GM12878 (cell line): ENCODE measurements around the gene ELAVL1. TPM values are rescaled to one million over a fixed set of nuclear protein-coding genes. Genes with fewer than 3 reads are reported as not detected.
A peak's percentile ranks its signal among the peaks of the same experiment; 100 is the strongest.

ENCODE experiments used
- ATAC-seq: fragments of 200-7000 bp; cut with Tn5 transposase; 3 replicates; pipeline ENCODE4 v1.9.1; 2020; ENCODE audit warnings: mild to moderate bottlenecking, moderate library complexity
- BruUV-seq: library from RNA; stranded (reverse); fragments of 400-500 nt; replicated peaks from 2 replicates; lab custom pipeline; 2021; lab: Mats Ljungman, UMichigan
- CTCF ChIA-PET: fragments of 300-600 bp; sonication (Branson Sonifier 250); formaldehyde crosslinking; extraction: SDS; loops from one replicate; lab custom pipeline; 2021; ENCODE audit warnings: inconsistent platforms; lab: Yijun Ruan, JAX
- POLR2A ChIA-PET: fragments of 350-600 bp; formaldehyde crosslinking; extraction: SDS; loops from one replicate; lab custom pipeline; 2021; ENCODE audit warnings: inconsistent platforms; lab: Charles Lee
- RAD21 ChIA-PET: fragments of 300-600 bp; sonication (Branson Sonifier 250); formaldehyde crosslinking; loops from one replicate; lab custom pipeline; 2023; ENCODE audit warnings: antibody characterized with exemption; ENCODE audit not compliant: unreplicated experiment; lab: Charles Lee
- SMC1A ChIA-PET: fragments of 300-600 bp; sonication (Branson Sonifier 250); formaldehyde crosslinking; loops from one replicate; lab custom pipeline; 2023; ENCODE audit not compliant: unreplicated experiment, uncharacterized antibody; lab: Charles Lee
- DNase-seq: peaks from one replicate; pipeline ENCODE4 v3.0.0-alpha.2; 2011; ENCODE audit warnings: low read depth, low spot score
- FAIRE-seq: peaks from 3 replicates; lab custom pipeline; 2011; peaks lifted over from hg19 to GRCh38; lab: Jason Lieb, UNC
- H2AFZ ChIP-seq: 2 replicates; pipeline ENCODE4 v1.6.0; 2011; ENCODE audit warnings: low read depth, low read length, control low read depth; ENCODE audit not compliant: control insufficient read depth
- H3K27ac ChIP-seq: 2 replicates; pipeline ENCODE4 v1.5.1; 2011; ENCODE audit warnings: control low read depth; ENCODE audit not compliant: control insufficient read depth, insufficient read depth
- H3K27me3 ChIP-seq, 2 experiments: replicated peaks in 1 of 2; 2 replicates each; pipeline versions ENCODE4 v1.6.0 to v1.6.1; 2011; ENCODE audit warnings: low read length in 1 of 2; ENCODE audit not compliant: control insufficient read depth in 2 of 2, insufficient read depth in 2 of 2
- H3K36me3 ChIP-seq, 2 experiments: 2 replicates each; pipeline ENCODE4 v1.5.1; 2011; ENCODE audit warnings: low read length in 1 of 2; ENCODE audit not compliant: control insufficient read depth in 2 of 2, insufficient read depth in 2 of 2
- H3K4me1 ChIP-seq: 2 replicates; pipeline ENCODE4 v1.6.1; 2011; ENCODE audit warnings: mild to moderate bottlenecking, low read length, moderate library complexity, mixed read lengths; ENCODE audit not compliant: control insufficient read depth, insufficient read depth
- H3K4me2 ChIP-seq: 2 replicates; pipeline ENCODE4 v1.6.0; 2011; ENCODE audit warnings: control low read depth; ENCODE audit not compliant: control insufficient read depth, insufficient read depth
- H3K4me3 ChIP-seq: fragments of 200-600 bp; sonication (generic); 2 replicates; pipeline ENCODE4 v1.5.1; 2016
- H3K79me2 ChIP-seq: 2 replicates; pipeline ENCODE4 v1.6.0; 2011; ENCODE audit warnings: low read length; ENCODE audit not compliant: control insufficient read depth, insufficient read depth
- H3K9ac ChIP-seq: 2 replicates; pipeline ENCODE4 v1.8.0; 2011; ENCODE audit warnings: low read length, control low read depth, mixed read lengths; ENCODE audit not compliant: control insufficient read depth, insufficient read depth
- H3K9me3 ChIP-seq: replicated peaks from 3 replicates; pipeline ENCODE4 v1.5.1; 2011; ENCODE audit warnings: mild to moderate bottlenecking, low read length; ENCODE audit not compliant: control insufficient read depth, insufficient read depth
- H4K20me1 ChIP-seq: 2 replicates; pipeline ENCODE4 v1.6.0; 2011; ENCODE audit not compliant: control insufficient read depth, insufficient read depth
- BHLHE40 ChIP-seq, 2 experiments: fragments of 450-650 bp in 1 of 2; IDR thresholded peaks; 2 replicates each; pipeline ENCODE4 v1.6.1; 2011 to 2017; ENCODE audit warnings: low read depth in 2 of 2, borderline replicate concordance in 1 of 2, improper control_type of control experiment in 1 of 2, low read length in 1 of 2, mild to moderate bottlenecking in 1 of 2
- BMI1 ChIP-seq: fragments of 450-650 bp; IDR thresholded peaks from 2 replicates; pipeline ENCODE4 v1.6.1; 2016; ENCODE audit warnings: mild to moderate bottlenecking, moderate library complexity, borderline replicate concordance
- CTCF ChIP-seq, 3 experiments: IDR thresholded peaks in 2 of 3; conservative IDR thresholded peaks in 1 of 3; 2 replicates each; pipeline ENCODE4 v1.5.1; 2011; ENCODE audit warnings: low read depth in 3 of 3, low read length in 3 of 3, mild to moderate bottlenecking in 3 of 3, control low read depth in 2 of 3, moderate library complexity in 2 of 3, inconsistent platforms in 1 of 3, mixed read lengths in 1 of 3; ENCODE audit not compliant: control insufficient read depth in 2 of 3, insufficient read depth in 1 of 3; ENCODE audit errors: extremely low read depth in 1 of 3
- IRF4 ChIP-seq: IDR thresholded peaks from 2 replicates; pipeline ENCODE4 v1.6.1; 2011; ENCODE audit warnings: low read depth, low read length
- LARP7 ChIP-seq: fragments of 450-650 bp; IDR thresholded peaks from 2 replicates; pipeline ENCODE4 v1.6.1; 2017; ENCODE audit warnings: mild to moderate bottlenecking
- MXI1 ChIP-seq: fragments of 150-350 bp; IDR thresholded peaks from 2 replicates; pipeline ENCODE4 v1.6.1; 2011; ENCODE audit warnings: low read depth, mild to moderate bottlenecking, inconsistent platforms, low read length, improper control_type of control experiment
- NKRF ChIP-seq: fragments of 450-650 bp; conservative IDR thresholded peaks from 2 replicates; pipeline ENCODE4 v1.6.1; 2017; ENCODE audit warnings: mild to moderate bottlenecking, moderate library complexity
- POLR2AphosphoS2 ChIP-seq: IDR thresholded peaks from 2 replicates; pipeline ENCODE4 v1.6.1; 2011; ENCODE audit warnings: low read depth, mild to moderate bottlenecking, low read length, improper control_type of control experiment, moderate library complexity
- RBBP5 ChIP-seq: fragments of 200-600 bp; sonication (generic); conservative IDR thresholded peaks from 2 replicates; pipeline ENCODE4 v1.6.1; 2016
- SMC3 ChIP-seq: IDR thresholded peaks from 2 replicates; pipeline ENCODE4 v1.6.1; 2011; ENCODE audit warnings: low read length, improper control_type of control experiment, borderline replicate concordance
- ZNF687 ChIP-seq: fragments of 450-650 bp; IDR thresholded peaks from 2 replicates; pipeline ENCODE4 v1.6.1; 2017; ENCODE audit warnings: mild to moderate bottlenecking, moderate library complexity
- WGBS: methylation state at CpG from one replicate; pipeline ENCODE4 v1.1.6; 2016; ENCODE audit warnings: low lambda C conversion rate; ENCODE audit not compliant: insufficient replicate concordance, insufficient coverage; ENCODE audit errors: missing lambda C conversion rate; 5-methylcytosine and 5-hydroxymethylcytosine counted together
- in situ Hi-C: fragments of 300-500 bp; cut with MboI; formaldehyde crosslinking; loops from 9 replicates; pipeline ENCODE4 v1.14.3; 2018; ENCODE audit warnings: mixed read lengths
- intact Hi-C: fragments of 100-400 bp; cut with micrococcal nuclease; formaldehyde crosslinking; loops from one replicate; pipeline ENCODE4 v1.14.2; 2022; ENCODE audit not compliant: unreplicated experiment
- polyA plus RNA-seq, 11 experiments: library from polyadenylated mRNA; depleted of rRNA in 4 of 11; unstranded in 6 of 11; stranded (reverse) in 5 of 11; fragments of >200 nt; fragmentation: Nextera tagmentation in 4 of 11; fragmentation: Illumina TruSeq in 1 of 11; extraction: Ambion mirVana in 4 of 11; extraction: Trizol in 1 of 11; gene quantifications; 1 replicate in 1 of 11; 2 replicates in 10 of 11; pipeline versions ENCODE4 v1.2.1 to v1.2.3, GENCODE V29; 2011 to 2016; ENCODE audit warnings: inconsistent platforms in 2 of 11, missing spikeins in 2 of 11, low read depth in 1 of 11
- total RNA-seq, 4 experiments: library from RNA; depleted of rRNA in 3 of 4; stranded (reverse); fragments of >200 nt in 3 of 4; fragmentation: Illumina TruSeq in 1 of 4; extraction: Trizol in 1 of 4; gene quantifications; 2 replicates each; pipeline versions ENCODE4 v1.2.1 to v1.2.3, GENCODE V29; 2013 to 2021

ELAVL1 gene
- total and polyA plus RNA-seq, 10 of the 15 experiments (the other 5 are each of a cell fraction or from before 2014, with no cell fraction given) = 7.4 to 155 (median 70.3) TPM

- no peak for DNase-seq
- POLR2A ChIA-PET = interaction anchor here (0.5 to 1.7 kb wide), 5 partner anchors 8 to 388 kb away, joined by 3 to 6 read pairs (median 4); partner anchors contain the start of gene TIMM44
- Histone ChIP-seq H3K4me3 (no peak overlapping the region), H3K36me3 (peaks cover 7 to 33% of the 10 kb centered on the region in 2 experiments; a peak in 3 of 4 replicates), H3K4me2 (no peak overlapping the region), H3K9me3 (no peaks in the 10 kb centered on the region), H2AFZ (no peak overlapping the region), H3K27ac (no peak overlapping the region), H3K4me1 (no peaks in the 10 kb centered on the region; the same call in 1 of the 2 replicates), H4K20me1 (no peaks in the 10 kb centered on the region; the same call in 1 of the 2 replicates), H3K9ac (no peak overlapping the region), H3K27me3 (no peaks in the 10 kb centered on the region), H3K79me2 (no peaks in the 10 kb centered on the region)
- no TSS peak for BruUV-seq
- ATAC-seq = peak; percentile 67
- intact Hi-C loops (no loop called here), in situ Hi-C loops (no loop called here)
- CTCF ChIA-PET = interaction anchor here (0.6 to 4.4 kb wide), 12 partner anchors 9 to 305 kb away, joined by 3 to 44 read pairs (median 4); partner anchors contain the start of genes MAP2K7, TIMM44 and TRAPPC5
- RAD21 ChIA-PET = interaction anchor here (0.7 to 2.2 kb wide), 5 partner anchors 9 to 361 kb away, joined by 3 to 11 read pairs (median 5); partner anchors contain the start of genes SNAPC2, STXBP2 and TIMM44
- no peak for FAIRE-seq
- WGBS = 83% methylated on average over 23 of the region's 24 CpGs
- SMC1A ChIA-PET = interaction anchor here (1.1 to 2.2 kb wide), 3 partner anchors 13 to 67 kb away, joined by 3 to 10 read pairs (median 4); partner anchors contain the start of gene TIMM44
- TF ChIP-seq RBBP5 = no peak
- TF ChIP-seq SMC3 = peak; percentile 17; the same call in 1 of the 2 replicates
- peak; percentile 51 to 70 (median 62) for TF ChIP-seq CTCF (IDR thresholded peaks at IDR 0.05 in 2 of 3, conservative IDR thresholded peaks at IDR 0.05 in 1 of 3; ENCODE audit: control insufficient read depth in 2 of 3, extremely low read depth in 1 of 3, insufficient read depth in 1 of 3, low read depth in 3 of 3, low read length in 3 of 3)
- peak; percentile 25 to 50; a peak in 1 of 4 replicates for TF ChIP-seq BHLHE40 (IDR thresholded peaks at IDR 0.05; ENCODE audit: borderline replicate concordance in 1 of 2, low read depth in 2 of 2, low read length in 1 of 2)
- TF ChIP-seq BMI1 = peak; percentile 61; the same call in 1 of the 2 replicates
- no peak for TF ChIP-seq POLR2AphosphoS2
- 0 out of 2 replicates have a peak, but pooled peaks have one; percentile 36 for TF ChIP-seq LARP7
- 0 out of 2 replicates have a peak, but pooled peaks have one; percentile 9 for TF ChIP-seq IRF4
- TF ChIP-seq ZNF687 = no peak
- no peak for TF ChIP-seq NKRF
- peak; percentile 64 for TF ChIP-seq MXI1
These were observed 76.4 kb downstream of the ELAVL1 start for GRCh38 chr19:7928741-7929701.
